GM19238 (cell line): ENCODE results near the gene LHFPL4.

Experiments
- DNase-seq: peaks from one replicate; pipeline ENCODE4 v3.0.0; 2011; ENCODE audit warnings: low spot score; ENCODE audit not compliant: insufficient read length

Gene LHFPL4

GRCh38 chr3:9474482-9474881, 79.1 kb downstream of the LHFPL4 start:
- DNase-seq: no peak

- DNase-seq: no peak
These were observed 80.0 kb downstream of the LHFPL4 start for GRCh38 chr3:9473496-9474065.

GRCh38 chr3:9469986-9470385, 83.6 kb downstream of the LHFPL4 start:
- DNase-seq: no peak

- DNase-seq: no peak
These were observed 85.2 kb downstream of the LHFPL4 start for GRCh38 chr3:9468460-9468859.

GRCh38 chr3:9467451-9467850, 86.2 kb downstream of the LHFPL4 start:
- DNase-seq: no peak

- no peak for DNase-seq
These were observed 98.0 kb downstream of the LHFPL4 start for GRCh38 chr3:9455596-9456131.

GRCh38 chr3:9452417-9452816, 101.2 kb downstream of the LHFPL4 start:
- DNase-seq: no peak

GRCh38 chr3:9450991-9451390, 102.6 kb downstream of the LHFPL4 start:
- DNase-seq: no peak

GRCh38 chr3:9450126-9450525, 103.5 kb downstream of the LHFPL4 start:
- DNase-seq: no peak

- no peak for DNase-seq
These were observed 105.0 kb downstream of the LHFPL4 start for GRCh38 chr3:9448643-9449042.
